ENCODE results near the gene SYNE3. TPM values are rescaled to one million over a fixed set of nuclear protein-coding genes. Genes with fewer than 3 reads are reported as not detected.

SYNE3 gene
- total RNA-seq, result 4.6 and 5.2 TPM in 2 replicates

GRCh38 chr14:95516554-95517181, at the start of gene SYNE3:
SYNE3 (minus strand) TSS chr14:95516650; CDS start chr14:95475821, 40,829 bp downstream.

GRCh38 chr14:95534299-95535225, 18.1 kb upstream of the SYNE3 start, which contains the start of gene GLRX5:
GLRX5 (plus strand) TSS chr14:95535050; CDS start chr14:95535090, 40 bp downstream.

Other genes with a start within 250 kb of the SYNE3 start
- under 0.01 and 0.29 TPM in 2 replicates for gene CLMN, start 196.7 kb downstream of the SYNE3 start, total RNA-seq
- gene GLRX5, start 18.4 kb upstream of the SYNE3 start, total RNA-seq, result 32.0 and 41.8 TPM in 2 replicates
- gene TCL1B, start 169.8 kb upstream of the SYNE3 start, total RNA-seq, result not detected in 2 replicates
- not detected in 2 replicates for gene TCL1A, start 197.5 kb upstream of the SYNE3 start, total RNA-seq

Measured in myometrial cell (primary cell).